Mesenchymal stem cell (in vitro differentiated cells and primary cell): Measurements from ENCODE around the gene NAV2.

Experiments
- DNase-seq: peaks from one replicate; pipeline ENCODE4 v3.0.0-alpha.2; 2013
- H2AFZ ChIP-seq: one replicate; pipeline ENCODE4 v1.6.1; 2013; ENCODE audit warnings: low read depth, mild to moderate bottlenecking, control low read depth, inconsistent platforms, low read length, moderate library complexity
- H2AK5ac ChIP-seq: 2 replicates; pipeline ENCODE4 v1.6.1; 2013; ENCODE audit warnings: low read length, moderate library complexity, mild to moderate bottlenecking, inconsistent platforms; ENCODE audit not compliant: severe bottlenecking
- H2BK120ac ChIP-seq: one replicate; pipeline ENCODE4 v1.6.1; 2013; ENCODE audit warnings: low read depth, mild to moderate bottlenecking, inconsistent platforms, low read length, moderate library complexity
- H2BK12ac ChIP-seq, 2 experiments: one replicate each; pipeline ENCODE4 v1.6.1; 2013; ENCODE audit warnings: inconsistent platforms in 2 of 2, low read length in 2 of 2, mild to moderate bottlenecking in 2 of 2, moderate library complexity in 2 of 2, control low read depth in 1 of 2
- H2BK15ac ChIP-seq: one replicate; pipeline ENCODE4 v1.6.1; 2013; ENCODE audit warnings: mild to moderate bottlenecking, low read depth, inconsistent platforms; ENCODE audit not compliant: poor library complexity, severe bottlenecking
- H2BK5ac ChIP-seq: 2 replicates; pipeline ENCODE4 v1.6.1; 2013; ENCODE audit warnings: low read depth, mild to moderate bottlenecking, low read length, control low read depth, inconsistent platforms; ENCODE audit not compliant: poor library complexity, severe bottlenecking
- H3K14ac ChIP-seq, 2 experiments: one replicate each; pipeline ENCODE4 v1.6.1; 2013; ENCODE audit warnings: inconsistent platforms in 2 of 2, low read length in 2 of 2, control low read depth in 1 of 2, mild to moderate bottlenecking in 1 of 2, moderate library complexity in 1 of 2
- H3K18ac ChIP-seq, 2 experiments: one replicate each; pipeline ENCODE4 v1.6.1; 2013; ENCODE audit warnings: inconsistent platforms in 2 of 2, low read length in 2 of 2, control low read depth in 1 of 2, low read depth in 1 of 2, mild to moderate bottlenecking in 1 of 2
- H3K23ac ChIP-seq, 2 experiments: one replicate each; pipeline ENCODE4 v1.6.1; 2013; ENCODE audit warnings: inconsistent platforms in 2 of 2, low read length in 2 of 2, mild to moderate bottlenecking in 2 of 2, moderate library complexity in 2 of 2, control low read depth in 1 of 2
- H3K27ac ChIP-seq: 2 replicates; pipeline ENCODE4 v1.5.1; 2013; ENCODE audit warnings: mild to moderate bottlenecking, moderate library complexity, low read length, control low read depth, inconsistent platforms; ENCODE audit not compliant: poor library complexity, severe bottlenecking
- H3K27me3 ChIP-seq, 2 experiments: 2 replicates each; pipeline versions ENCODE4 v1.6.1 to v1.7.0; 2013; ENCODE audit warnings: low read length in 2 of 2, mild to moderate bottlenecking in 2 of 2, moderate library complexity in 2 of 2, control low read depth in 1 of 2, inconsistent platforms in 1 of 2; ENCODE audit not compliant: control insufficient read depth in 1 of 2, insufficient read depth in 1 of 2
- H3K36me3 ChIP-seq, 2 experiments: 2 replicates each; pipeline versions ENCODE4 v1.6.1 to v1.7.0; 2013; ENCODE audit warnings: low read length in 2 of 2, control low read depth in 1 of 2, inconsistent platforms in 1 of 2, low read depth in 1 of 2, mild to moderate bottlenecking in 1 of 2; ENCODE audit not compliant: insufficient read depth in 2 of 2, control insufficient read depth in 1 of 2
- H3K4ac ChIP-seq, 2 experiments: one replicate each; pipeline ENCODE4 v1.6.1; 2013; ENCODE audit warnings: inconsistent platforms in 2 of 2, low read length in 2 of 2, mild to moderate bottlenecking in 2 of 2, moderate library complexity in 2 of 2, control low read depth in 1 of 2, low read depth in 1 of 2
- H3K4me1 ChIP-seq: 2 replicates; pipeline ENCODE4 v1.6.1; 2013; ENCODE audit warnings: low read depth, low read length, control low read depth; ENCODE audit not compliant: control insufficient read depth, insufficient read depth
- H3K4me2 ChIP-seq: 2 replicates; pipeline ENCODE4 v1.6.1; 2013; ENCODE audit warnings: low read length, mild to moderate bottlenecking, inconsistent platforms; ENCODE audit not compliant: poor library complexity, severe bottlenecking
- H3K4me3 ChIP-seq, 2 experiments: 2 replicates each; pipeline versions ENCODE4 v1.5.1 to v1.7.0; 2013; ENCODE audit warnings: low read length in 2 of 2, mild to moderate bottlenecking in 2 of 2, control low read depth in 1 of 2, low read depth in 1 of 2; ENCODE audit not compliant: insufficient read depth in 1 of 2
- H3K79me1 ChIP-seq: replicated peaks from 2 replicates; pipeline ENCODE4 v1.6.1; 2013; ENCODE audit warnings: mild to moderate bottlenecking, control low read depth, low read length, inconsistent platforms; ENCODE audit not compliant: poor library complexity, severe bottlenecking
- H3K9ac ChIP-seq: 2 replicates; pipeline ENCODE4 v1.7.0; 2013; ENCODE audit warnings: mild to moderate bottlenecking, low read length, moderate library complexity
- H3K9me3 ChIP-seq: 2 replicates; pipeline ENCODE4 v1.7.0; 2013; ENCODE audit warnings: mild to moderate bottlenecking, low read length; ENCODE audit not compliant: control insufficient read depth
- H4K8ac ChIP-seq: one replicate; pipeline ENCODE4 v1.6.1; 2013; ENCODE audit warnings: inconsistent platforms, mild to moderate bottlenecking, low read length, moderate library complexity
- H4K91ac ChIP-seq: one replicate; pipeline ENCODE4 v1.6.1; 2013; ENCODE audit warnings: mild to moderate bottlenecking, low read length, inconsistent platforms
- WGBS: methylation state at CpG from one replicate; pipeline ENCODE4 v1.1.7; 2013; ENCODE audit warnings: mixed read lengths; 5-methylcytosine and 5-hydroxymethylcytosine counted together

Gene NAV2

DNA sequence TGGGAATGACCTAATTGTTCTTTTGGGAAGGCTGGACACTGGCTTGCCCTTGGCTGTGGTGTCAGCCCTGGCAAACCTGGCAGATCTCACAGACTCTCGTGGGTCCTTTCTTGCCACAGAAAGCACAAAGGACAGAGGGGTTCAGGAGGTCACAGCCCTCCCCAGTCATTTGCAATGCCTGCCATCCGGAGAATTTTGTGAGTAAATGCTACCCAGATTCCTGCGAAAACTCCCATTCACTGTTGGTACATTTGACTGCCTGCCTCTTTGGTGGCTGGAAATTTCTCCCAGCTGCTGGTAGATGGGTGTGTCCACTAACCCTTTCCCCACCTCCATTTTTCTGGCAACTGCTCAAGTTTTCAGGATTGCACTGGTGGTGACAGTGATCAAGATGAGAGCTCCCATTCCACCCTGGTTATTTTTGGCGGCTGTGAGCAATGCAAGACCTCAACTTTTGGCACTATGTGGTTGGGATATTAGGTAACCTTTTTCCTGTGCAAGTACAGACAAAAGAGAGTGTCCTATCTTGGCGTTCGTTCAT is 155.7 kb downstream of the NAV2 start:
- Histone ChIP-seq H2BK15ac (no peak overlapping the region), H3K4me2 (no peak overlapping the region), H3K36me3 (peaks cover 13 to 70% of the 10 kb centered on the region in 2 experiments), H2BK5ac (no peak overlapping the region), H3K4ac (no peak overlapping the region), H2BK12ac (no peak overlapping the region), H2AFZ (no peak overlapping the region), H3K9ac (no peak overlapping the region), H2BK120ac (no peak overlapping the region), H3K9me3 (no peaks in the 10 kb centered on the region), H3K4me3 (no peak overlapping the region), H4K91ac (no peak overlapping the region), H2AK5ac (no peak overlapping the region), H3K79me1 (peaks cover 13% of the 10 kb centered on the region), H3K27me3 (no peaks in the 10 kb centered on the region), H3K4me1 (peaks cover 3% of the 10 kb centered on the region), H4K8ac (no peak overlapping the region), H3K27ac (no peak overlapping the region), H3K14ac (no peak overlapping the region), H3K18ac (no peak overlapping the region), H3K23ac (no peak overlapping the region)
- DNase-seq = no peak
- 87% methylated on average over 6 of the region's 6 CpGs for WGBS

- H2BK15ac ChIP-seq = no peak overlapping the region
- no CpG with 5 or more reads among the region's 2 CpGs for whole genome bisulfite sequencing
- peaks cover 13 to 70% of the 10 kb centered on the region in 2 experiments for H3K36me3 ChIP-seq
- no peak overlapping the region for H3K4me2 ChIP-seq
- H2BK12ac ChIP-seq = no peak overlapping the region
- H3K9me3 ChIP-seq = no peaks in the 10 kb centered on the region
- no peak overlapping the region for H3K18ac ChIP-seq
- no peak overlapping the region for H3K14ac ChIP-seq
- no peak overlapping the region for H2BK120ac ChIP-seq
- H3K23ac ChIP-seq = no peak overlapping the region
- H4K8ac ChIP-seq = no peak overlapping the region
- H3K27me3 ChIP-seq = no peaks in the 10 kb centered on the region
- no peak overlapping the region for H2BK5ac ChIP-seq
- H3K4ac ChIP-seq = no peak overlapping the region
- H3K4me3 ChIP-seq = no peak overlapping the region
- H2AFZ ChIP-seq = no peak overlapping the region
- no peak overlapping the region for H3K9ac ChIP-seq
- no peak overlapping the region for H4K91ac ChIP-seq
- H3K4me1 ChIP-seq = peaks cover 3% of the 10 kb centered on the region
- DNase-seq = no peak
- H3K79me1 ChIP-seq = peaks cover 13% of the 10 kb centered on the region
- H2AK5ac ChIP-seq = no peak overlapping the region
- H3K27ac ChIP-seq = no peak overlapping the region
Measured at GRCh38 chr11:19868871-19869270, 156.2 kb downstream of the NAV2 start.

GRCh38 chr11:19869466-19869865 is 156.8 kb downstream of the NAV2 start:
- H3K23ac ChIP-seq = no peak overlapping the region
- H2BK15ac ChIP-seq = no peak overlapping the region
- peaks cover 3% of the 10 kb centered on the region for H3K4me1 ChIP-seq
- H3K27ac ChIP-seq = no peak overlapping the region
- 95% methylated on average over 2 of the region's 2 CpGs for WGBS
- no peak overlapping the region for H2AFZ ChIP-seq
- no peak overlapping the region for H2BK120ac ChIP-seq
- no peak overlapping the region for H3K9ac ChIP-seq
- peaks cover 13 to 74% of the 10 kb centered on the region in 2 experiments for H3K36me3 ChIP-seq
- H4K91ac ChIP-seq = no peak overlapping the region
- H2AK5ac ChIP-seq = no peak overlapping the region
- H2BK5ac ChIP-seq = no peak overlapping the region
- peaks cover 13% of the 10 kb centered on the region for H3K79me1 ChIP-seq
- H3K18ac ChIP-seq = no peak overlapping the region
- H4K8ac ChIP-seq = no peak overlapping the region
- no peak overlapping the region for H2BK12ac ChIP-seq
- H3K4me3 ChIP-seq = no peak overlapping the region
- H3K4me2 ChIP-seq = no peak overlapping the region
- no peak overlapping the region for H3K4ac ChIP-seq
- DNase-seq = no peak
- H3K9me3 ChIP-seq = no peaks in the 10 kb centered on the region
- no peaks in the 10 kb centered on the region for H3K27me3 ChIP-seq
- no peak overlapping the region for H3K14ac ChIP-seq

DNA sequence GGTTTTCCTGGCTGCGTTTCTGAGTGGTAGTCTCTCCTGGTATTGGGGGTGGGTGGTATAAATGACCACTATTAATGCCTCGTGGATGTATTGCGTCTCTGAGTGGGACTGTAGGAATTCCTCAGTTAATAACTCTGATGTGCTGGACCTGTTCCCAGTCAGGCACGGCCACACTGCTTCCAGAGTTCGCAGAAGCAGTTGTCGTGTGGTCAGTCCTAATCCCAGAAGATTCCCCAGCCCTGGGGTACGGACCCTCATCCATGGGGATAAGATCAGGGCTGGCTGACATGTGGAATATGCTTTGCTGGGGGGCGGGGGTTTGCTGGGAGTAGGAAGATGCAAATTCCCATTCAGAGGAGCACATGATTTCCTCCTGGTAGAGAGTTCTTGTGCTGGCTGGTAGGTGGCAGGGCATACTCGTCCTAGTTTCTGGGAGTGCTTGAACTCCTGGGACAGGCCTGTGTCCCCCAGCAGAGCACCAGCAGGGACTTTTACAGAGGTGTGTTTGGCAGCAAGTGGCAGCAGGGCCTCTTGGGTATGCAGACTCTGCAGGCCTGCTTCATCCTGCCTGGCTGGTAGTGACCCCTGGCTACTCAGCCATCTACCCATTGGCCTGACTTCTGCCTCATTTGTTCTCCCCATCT is 157.4 kb downstream of the NAV2 start:
- Histone ChIP-seq H2BK15ac (no peak overlapping the region), H2BK12ac (no peak overlapping the region), H3K4me2 (no peak overlapping the region), H3K4ac (no peak overlapping the region), H3K27me3 (no peaks in the 10 kb centered on the region), H3K4me1 (peaks cover 3% of the 10 kb centered on the region), H2AFZ (no peak overlapping the region), H3K27ac (no peak overlapping the region), H2AK5ac (no peak overlapping the region), H3K14ac (no peak overlapping the region), H3K18ac (no peak overlapping the region), H3K4me3 (no peak overlapping the region), H4K8ac (no peak overlapping the region), H2BK5ac (no peak overlapping the region), H3K79me1 (peaks cover 13% of the 10 kb centered on the region), H3K9ac (no peak overlapping the region), H3K9me3 (no peaks in the 10 kb centered on the region), H2BK120ac (no peak overlapping the region), H4K91ac (no peak overlapping the region), H3K23ac (no peak overlapping the region), H3K36me3 (peaks cover 13 to 76% of the 10 kb centered on the region in 2 experiments)
- 90% methylated on average over 9 of the region's 9 CpGs for WGBS
- no peak for DNase-seq
